GM12874 (cell line): ENCODE data around the gene ANGPTL1.

ENCODE experiments used
- CTCF ChIP-seq: IDR thresholded peaks from 2 replicates; pipeline ENCODE4 v1.5.1; 2011; ENCODE audit warnings: low read depth, mild to moderate bottlenecking, control low read depth, low read length, moderate library complexity; ENCODE audit not compliant: insufficient read depth

ANGPTL1 gene

DNA sequence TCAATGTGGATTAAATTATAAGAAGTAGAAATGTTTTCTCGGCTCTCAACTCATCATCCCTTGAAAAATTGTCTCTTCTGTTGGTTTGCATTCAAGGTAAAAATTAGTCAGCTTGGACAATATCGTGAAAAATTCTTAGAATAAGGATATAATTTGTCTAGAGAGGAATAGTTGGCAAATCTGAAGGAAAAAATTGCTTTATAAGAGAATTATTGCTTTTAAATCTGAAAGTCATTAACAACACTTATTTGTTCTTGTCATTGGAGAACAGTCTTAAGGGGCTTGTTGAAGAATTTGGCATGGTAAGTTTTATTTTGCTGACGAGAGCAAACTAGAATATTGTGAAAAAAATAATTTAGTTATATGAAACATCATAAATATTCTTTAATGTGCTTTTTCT lies 26.4 kb downstream of the ANGPTL1 start:
- no peak for TF ChIP-seq CTCF

DNA sequence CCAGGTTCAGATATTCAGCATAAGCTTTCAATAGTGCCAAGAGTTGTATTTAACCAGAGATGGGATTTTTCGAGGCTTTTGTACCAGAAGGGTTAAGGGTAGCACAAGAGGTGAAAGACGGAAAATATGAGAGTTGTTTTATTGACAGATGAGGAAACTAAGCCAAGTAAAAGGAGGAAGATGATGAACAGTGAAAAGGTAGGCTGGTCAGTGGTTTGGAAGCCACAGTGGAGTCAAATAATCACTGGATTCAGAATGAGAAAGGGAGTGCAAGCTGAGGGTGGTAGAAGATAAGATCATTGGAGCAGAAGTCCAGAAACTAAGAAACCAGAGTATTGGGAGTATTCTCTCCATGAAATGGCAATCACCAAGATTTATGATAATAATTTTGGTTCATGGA lies 45.7 kb downstream of the ANGPTL1 start:
- no peak for TF ChIP-seq CTCF

DNA sequence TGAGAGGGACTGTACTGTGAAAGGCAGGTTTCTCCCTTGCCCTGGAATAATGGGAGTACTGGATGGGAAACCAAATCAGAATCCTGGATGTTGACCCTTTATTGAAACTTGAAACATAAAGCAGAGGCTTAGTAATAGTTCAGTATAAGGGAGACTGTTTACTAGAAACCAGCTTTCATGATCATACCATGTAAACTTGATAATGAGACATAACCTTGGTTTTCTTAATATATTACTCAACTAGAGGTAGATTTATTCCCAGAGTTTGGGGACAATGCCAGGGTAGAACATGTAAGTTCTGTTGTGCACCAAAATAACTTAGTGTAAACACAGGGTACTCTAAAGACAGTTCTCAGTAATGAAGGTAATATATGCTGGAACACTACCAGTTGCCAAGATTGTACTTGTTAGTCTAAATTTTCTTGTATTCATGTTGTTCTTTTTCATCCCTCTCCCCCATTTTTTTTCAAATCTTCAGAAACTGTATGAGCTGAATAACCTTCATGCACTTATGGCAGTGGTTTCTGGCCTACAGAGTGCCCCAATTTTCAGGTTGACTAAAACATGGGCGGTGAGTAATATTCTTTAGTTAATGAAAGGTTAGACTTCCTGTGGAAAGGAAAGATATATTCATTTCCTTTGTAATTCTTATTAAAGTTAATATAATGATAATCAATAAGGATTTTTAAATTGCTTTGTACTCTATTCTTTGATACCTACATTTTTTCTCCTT lies 49.6 kb downstream of the ANGPTL1 start:
- no peak for TF ChIP-seq CTCF

- no peak for TF ChIP-seq CTCF
Measured at GRCh38 chr1:178819123-178819522, 51.8 kb downstream of the ANGPTL1 start.

DNA sequence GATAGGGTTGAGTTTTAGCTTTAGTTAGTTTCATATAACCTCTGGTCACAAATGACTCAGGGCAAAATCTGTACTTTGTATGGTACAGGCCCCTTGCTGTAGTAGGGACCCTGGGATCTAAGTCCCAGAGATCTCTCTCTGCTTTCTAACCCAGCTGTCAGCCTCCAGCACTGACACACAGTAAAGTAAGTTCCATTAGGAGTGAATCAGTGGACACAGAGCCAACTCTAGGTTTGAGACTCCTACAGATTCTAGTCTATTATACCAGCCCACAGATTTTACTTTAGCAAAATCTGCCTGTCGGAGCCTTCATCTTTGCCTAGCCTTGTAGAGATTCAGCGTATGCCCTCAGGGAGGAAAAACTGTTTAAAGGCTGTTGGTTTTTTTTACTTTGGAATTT lies 52.5 kb downstream of the ANGPTL1 start:
- TF ChIP-seq CTCF: no peak

- TF ChIP-seq CTCF: no peak
Measured at GRCh38 chr1:178810585-178810984, 60.3 kb downstream of the ANGPTL1 start.

DNA sequence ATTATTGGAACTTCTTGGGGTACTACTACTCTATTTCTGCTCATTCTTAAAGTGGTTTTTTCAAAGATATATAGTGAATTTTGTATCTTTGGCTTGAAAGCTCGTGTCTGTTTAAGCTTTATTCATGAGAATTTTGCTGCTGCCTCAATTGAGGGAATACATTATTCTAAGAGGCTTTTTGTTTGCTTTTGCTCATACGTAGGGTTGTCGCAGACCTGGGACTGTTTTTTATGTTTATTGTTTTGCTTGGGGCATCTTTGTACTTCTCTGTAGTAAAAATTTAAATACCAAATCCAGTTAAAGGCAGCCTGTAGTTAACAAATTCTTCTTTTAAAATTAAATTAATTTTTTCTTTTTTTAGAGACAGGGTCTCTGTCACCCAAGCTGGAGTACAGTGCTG lies 62.3 kb downstream of the ANGPTL1 start:
- no peak for TF ChIP-seq CTCF
